ENCODE measurements around the gene NUDCD3.

GRCh38 chr7:44521347-44522095, 31.1 kb upstream of the NUDCD3 start:
- TF ChIP-seq RAD21 (IDR thresholded peaks at IDR 0.05) (no peak), CTCF (IDR thresholded peaks at IDR 0.05; ENCODE audit: low read depth, low read length, missing input control) (no peak), SP1 (IDR thresholded peaks at IDR 0.05) (no peak), ZBTB33 (IDR thresholded peaks at IDR 0.05) (no peak), NR2F2 (IDR thresholded peaks at IDR 0.05) (no peak), EGR1 (IDR thresholded peaks at IDR 0.05; ENCODE audit: low read depth in 2 of 2) (no peak), YY1 (IDR thresholded peaks at IDR 0.05) (no peak), TAF1 (conservative IDR thresholded peaks at IDR 0.05) (no peak), ATF3 (IDR thresholded peaks at IDR 0.05) (no peak), MAX (IDR thresholded peaks at IDR 0.05) (no peak), RXRA (IDR thresholded peaks at IDR 0.05) (no peak), JUND (IDR thresholded peaks at IDR 0.05) (no peak)
- TF ChIP-seq, protein P1, sequence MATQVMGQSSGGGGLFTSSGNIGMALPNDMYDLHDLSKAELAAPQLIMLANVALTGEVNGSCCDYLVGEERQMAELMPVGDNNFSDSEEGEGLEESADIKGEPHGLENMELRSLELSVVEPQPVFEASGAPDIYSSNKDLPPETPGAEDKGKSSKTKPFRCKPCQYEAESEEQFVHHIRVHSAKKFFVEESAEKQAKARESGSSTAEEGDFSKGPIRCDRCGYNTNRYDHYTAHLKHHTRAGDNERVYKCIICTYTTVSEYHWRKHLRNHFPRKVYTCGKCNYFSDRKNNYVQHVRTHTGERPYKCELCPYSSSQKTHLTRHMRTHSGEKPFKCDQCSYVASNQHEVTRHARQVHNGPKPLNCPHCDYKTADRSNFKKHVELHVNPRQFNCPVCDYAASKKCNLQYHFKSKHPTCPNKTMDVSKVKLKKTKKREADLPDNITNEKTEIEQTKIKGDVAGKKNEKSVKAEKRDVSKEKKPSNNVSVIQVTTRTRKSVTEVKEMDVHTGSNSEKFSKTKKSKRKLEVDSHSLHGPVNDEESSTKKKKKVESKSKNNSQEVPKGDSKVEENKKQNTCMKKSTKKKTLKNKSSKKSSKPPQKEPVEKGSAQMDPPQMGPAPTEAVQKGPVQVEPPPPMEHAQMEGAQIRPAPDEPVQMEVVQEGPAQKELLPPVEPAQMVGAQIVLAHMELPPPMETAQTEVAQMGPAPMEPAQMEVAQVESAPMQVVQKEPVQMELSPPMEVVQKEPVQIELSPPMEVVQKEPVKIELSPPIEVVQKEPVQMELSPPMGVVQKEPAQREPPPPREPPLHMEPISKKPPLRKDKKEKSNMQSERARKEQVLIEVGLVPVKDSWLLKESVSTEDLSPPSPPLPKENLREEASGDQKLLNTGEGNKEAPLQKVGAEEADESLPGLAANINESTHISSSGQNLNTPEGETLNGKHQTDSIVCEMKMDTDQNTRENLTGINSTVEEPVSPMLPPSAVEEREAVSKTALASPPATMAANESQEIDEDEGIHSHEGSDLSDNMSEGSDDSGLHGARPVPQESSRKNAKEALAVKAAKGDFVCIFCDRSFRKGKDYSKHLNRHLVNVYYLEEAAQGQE (IDR thresholded peaks at IDR 0.05): no peak

Measured in liver (tissue), 3 donors.